ENCODE measurements around the gene FLNB. TPM values are rescaled to one million over a fixed set of nuclear protein-coding genes. Genes with fewer than 3 reads are reported as not detected.

FLNB gene
- polyA plus RNA-seq, 1 of the 3 experiments (the other 2 are of a cell fraction), result 127 TPM

- Histone ChIP-seq H3K9me2 (no peaks in the 10 kb centered on the region), H3F3A (replicated peaks; ENCODE audit: insufficient read depth) (peaks cover 11% of the 10 kb centered on the region), H3K27me3 (ENCODE audit: insufficient read depth) (no peaks in the 10 kb centered on the region), H3K4me3 (ENCODE audit: low read depth in 2 of 2, low read length in 1 of 2) (no peak overlapping the region), H3K4me2 (no peak overlapping the region), H3K9me3 (no peaks in the 10 kb centered on the region), H3K4me1 (ENCODE audit: control insufficient read depth in 1 of 2, insufficient read depth in 2 of 2, low read depth in 1 of 2, low read length in 1 of 2) (peaks cover 13 to 24% of the 10 kb centered on the region in 2 experiments; a peak in 3 of 4 replicates), H2AFZ (ENCODE audit: low read depth) (no peak overlapping the region), H3K79me2 (ENCODE audit: insufficient read depth) (peaks cover 6% of the 10 kb centered on the region; the same call in 1 of the 2 replicates), H3K9ac (no peak overlapping the region), H3K27ac (ENCODE audit: low read depth in 2 of 2, low read length in 1 of 2) (peak overlapping the region in 1 of 2 experiments; percentile 48; a peak in 1 of 4 replicates), H3K36me3 (replicated peaks in 1 of 2; ENCODE audit: control insufficient read depth in 1 of 2, insufficient read depth in 2 of 2, low read length in 1 of 2) (peaks cover 64 to 67% of the 10 kb centered on the region in 2 experiments), H4K20me1 (ENCODE audit: insufficient read depth) (no peaks in the 10 kb centered on the region)
- DNase-seq, result no peak
- ChIA-PET POLR2A (no interaction called here), CTCF (no interaction called here)
- 100% methylated on average over 1 of the region's 1 CpG for WGBS (ENCODE audit: low lambda C conversion rate)
- TF ChIP-seq USF1 (IDR thresholded peaks at IDR 0.05; ENCODE audit: borderline replicate concordance, low read depth) (no peak), GABPA (IDR thresholded peaks at IDR 0.05; ENCODE audit: low read depth) (no peak), FOXM1 (IDR thresholded peaks at IDR 0.05; ENCODE audit: low read depth) (no peak), TEAD4 (IDR thresholded peaks at IDR 0.05; ENCODE audit: borderline replicate concordance, insufficient read depth) (no peak), FOSL2 (IDR thresholded peaks at IDR 0.05; ENCODE audit: borderline replicate concordance, low read depth) (no peak), NFIC (IDR thresholded peaks at IDR 0.05; ENCODE audit: borderline replicate concordance) (no peak), YY1 (IDR thresholded peaks at IDR 0.05; ENCODE audit: low read depth) (no peak), MAX (IDR thresholded peaks at IDR 0.05; ENCODE audit: low read depth) (no peak), MEF2A (IDR thresholded peaks at IDR 0.05; ENCODE audit: borderline replicate concordance, low read depth) (no peak), ELF1 (IDR thresholded peaks at IDR 0.05) (no peak), SIN3A (IDR thresholded peaks at IDR 0.05; ENCODE audit: borderline replicate concordance, low read depth, low read length) (no peak), RFX5 (IDR thresholded peaks at IDR 0.05; ENCODE audit: low read length) (no peak), REST (IDR thresholded peaks at IDR 0.05; ENCODE audit: low read depth, low read length) (no peak), TCF12 (IDR thresholded peaks at IDR 0.05) (no peak), USF2 (IDR thresholded peaks at IDR 0.05; ENCODE audit: borderline replicate concordance, low read depth, low read length) (no peak), NRF1 (IDR thresholded peaks at IDR 0.05; ENCODE audit: low read depth, low read length) (no peak), TAF1 (IDR thresholded peaks at IDR 0.05; ENCODE audit: borderline replicate concordance, low read depth, low read length) (no peak), ZBTB33 (IDR thresholded peaks at IDR 0.05; ENCODE audit: borderline replicate concordance, low read depth) (no peak), IRF3 (IDR thresholded peaks at IDR 0.05; ENCODE audit: low read depth, low read length) (no peak), POLR2AphosphoS5 (IDR thresholded peaks at IDR 0.05; ENCODE audit: low read depth, low read length) (no peak)
These were observed 152.2 kb downstream of the FLNB start for GRCh38 chr3:58160399-58160798.

Data from SK-N-SH (cell line).